GM18511 (cell line): ENCODE results near the gene SLC35G4.
"Not testable (repeated sequence)": the region's sequence is repeated elsewhere in the genome, so short reads cannot be mapped to it uniquely, and the experiment has no call there.

Experiments
- ATAC-seq: cut with Tn5 transposase; IDR thresholded peaks from one replicate; pipeline ENCODE4 v1.9.1; 2021; ENCODE audit warnings: mild to moderate bottlenecking, moderate library complexity; ENCODE audit not compliant: unreplicated experiment

The SLC35G4 gene

GRCh38 chr18:11609488-11609887 is at the start of gene SLC35G4:
TSS of gene SLC35G4 (plus strand) at chr18:11609596. CDS start at chr18:11609596, 0 bp downstream.
- ATAC-seq, result not testable (repeated sequence)

- no peak for ATAC-seq
Observed at GRCh38 chr18:11561293-11561692, 48.1 kb upstream of the SLC35G4 start.

- ATAC-seq, result no peak
Observed at GRCh38 chr18:11565716-11566115, 43.7 kb upstream of the SLC35G4 start.

- ATAC-seq, result no peak
Observed at GRCh38 chr18:11566236-11566965, 43.0 kb upstream of the SLC35G4 start.

- no peak for ATAC-seq
Observed at GRCh38 chr18:11567396-11567795, 42.0 kb upstream of the SLC35G4 start.

- ATAC-seq, result no peak
Observed at GRCh38 chr18:11570073-11570588, 39.3 kb upstream of the SLC35G4 start.

GRCh38 chr18:11570769-11571412 is 38.5 kb upstream of the SLC35G4 start:
- no peak for ATAC-seq

- ATAC-seq, result no peak
Observed at GRCh38 chr18:11572201-11572600, 37.2 kb upstream of the SLC35G4 start.

- no peak for ATAC-seq
Observed at GRCh38 chr18:11574545-11574944, 34.9 kb upstream of the SLC35G4 start.

GRCh38 chr18:11577271-11578112 is 31.9 kb upstream of the SLC35G4 start:
- no peak for ATAC-seq

- no peak for ATAC-seq
Observed at GRCh38 chr18:11578799-11579198, 30.6 kb upstream of the SLC35G4 start.

- no peak for ATAC-seq
Observed at GRCh38 chr18:11579916-11580315, 29.5 kb upstream of the SLC35G4 start.

GRCh38 chr18:11581286-11581685 is 28.1 kb upstream of the SLC35G4 start:
- no peak for ATAC-seq

GRCh38 chr18:11585596-11585995 is 23.8 kb upstream of the SLC35G4 start:
- ATAC-seq, result no peak

- ATAC-seq, result no peak
Observed at GRCh38 chr18:11586896-11587295, 22.5 kb upstream of the SLC35G4 start.

- ATAC-seq, result no peak
Observed at GRCh38 chr18:11587432-11587831, 22.0 kb upstream of the SLC35G4 start.

GRCh38 chr18:11587846-11588245 is 21.6 kb upstream of the SLC35G4 start:
- no peak for ATAC-seq

- ATAC-seq, result no peak
Observed at GRCh38 chr18:11591957-11592356, 17.4 kb upstream of the SLC35G4 start.

- no peak for ATAC-seq
Observed at GRCh38 chr18:11600321-11600720, 9.1 kb upstream of the SLC35G4 start.

GRCh38 chr18:11607906-11608305 is 1.5 kb upstream of the SLC35G4 start:
- no peak for ATAC-seq

GRCh38 chr18:11608618-11609017 is 778 bp upstream of the SLC35G4 start:
- not testable (repeated sequence) for ATAC-seq
